ENCODE results near the gene RFX4. TPM values are rescaled to one million over a fixed set of nuclear protein-coding genes. Genes with fewer than 3 reads are reported as not detected.

RFX4 gene
- total and polyA plus RNA-seq, 8 donors: 0.05 to 0.51 (median 0.12) TPM; not detected in 1

- no peaks in the 10 kb centered on the region for H3K27me3 ChIP-seq
- H3K27ac ChIP-seq: no peak overlapping the region
- TF ChIP-seq CTCF (IDR thresholded peaks at IDR 0.05): no peak
- intact Hi-C loops (cut with DNase I): no loop called here
- no peaks in the 10 kb centered on the region for H3K4me1 ChIP-seq
- no peaks in the 10 kb centered on the region for H3K36me3 ChIP-seq
- DNase-seq: no peak
- WGBS, 2 donors: 27 to 40% methylated on average over 1 of the region's 1 CpG
- no peak for ATAC-seq
- FAIRE-seq: no peak
- H3K4me3 ChIP-seq: no peak overlapping the region
- no peaks in the 10 kb centered on the region for H3K9me3 ChIP-seq
Measured at GRCh38 chr12:106801167-106801708, 218.4 kb downstream of the RFX4 start.

GRCh38 chr12:106801830-106802533 is 219.2 kb downstream of the RFX4 start:
- TF ChIP-seq CTCF (IDR thresholded peaks at IDR 0.05): no peak
- no peaks in the 10 kb centered on the region for H3K36me3 ChIP-seq
- FAIRE-seq (no peak), ATAC-seq (no peak), DNase-seq (no peak)
- no peaks in the 10 kb centered on the region for H3K27me3 ChIP-seq
- H3K9me3 ChIP-seq: no peaks in the 10 kb centered on the region
- H3K4me1 ChIP-seq: no peaks in the 10 kb centered on the region
- intact Hi-C loops (cut with DNase I): no loop called here
- H3K4me3 ChIP-seq: no peak overlapping the region
- 52 to 63% methylated on average over 4 of the region's 4 CpGs for WGBS, 2 donors
- no peak overlapping the region for H3K27ac ChIP-seq

- DNase-seq (no peak), FAIRE-seq (no peak), ATAC-seq (no peak)
- no peak for TF ChIP-seq CTCF (IDR thresholded peaks at IDR 0.05)
- no peak overlapping the region for H3K4me3 ChIP-seq
- no peaks in the 10 kb centered on the region for H3K9me3 ChIP-seq
- intact Hi-C loops (cut with DNase I): no loop called here
- H3K4me1 ChIP-seq: no peaks in the 10 kb centered on the region
- 31 to 40% methylated on average over 3 of the region's 3 CpGs for WGBS, 2 donors
- no peaks in the 10 kb centered on the region for H3K27me3 ChIP-seq
- no peaks in the 10 kb centered on the region for H3K36me3 ChIP-seq
- H3K27ac ChIP-seq: no peak overlapping the region
Measured at GRCh38 chr12:106804668-106805067, 221.9 kb downstream of the RFX4 start.

Other genes with a start within 250 kb of the RFX4 start
- 1 to 10 TPM; 4.0 to 7.9 (median 5.9) TPM for gene POLR3B, start 225.3 kb upstream of the RFX4 start, total RNA-seq
- 1 to 10 TPM; 1.9 to 3.1 TPM for gene POLR3B, start 225.3 kb upstream of the RFX4 start, polyA plus RNA-seq
- 10 to 100 TPM in 3 of 6 donors, 1 to 10 TPM in 3; 7.4 to 17.5 (median 10.2) TPM for gene RIC8B, start 191.7 kb downstream of the RFX4 start, total RNA-seq
- gene RIC8B, start 191.7 kb downstream of the RFX4 start, polyA plus RNA-seq: 1 to 10 TPM; 5.3 to 8.5 TPM

Data from pancreas (tissue), 10 donors.